Daoy (cell line): Measurements from ENCODE around the gene PACSIN2. TPM values are rescaled to one million over a fixed set of nuclear protein-coding genes. Genes with fewer than 3 reads are reported as not detected.

Experiments
- DNase-seq: peaks from one replicate; pipeline ENCODE4 v3.0.0-alpha.2; 2015; ENCODE audit warnings: low read depth
- total RNA-seq: library from RNA; depleted of rRNA; stranded (reverse); fragments of >200 nt; shearing (Covaris generic); gene quantifications from 2 replicates; pipeline ENCODE4 v1.2.3, GENCODE V29; 2014

Gene PACSIN2
- total RNA-seq, 1 experiment from 2014 or later = 47.0 TPM

DNA sequence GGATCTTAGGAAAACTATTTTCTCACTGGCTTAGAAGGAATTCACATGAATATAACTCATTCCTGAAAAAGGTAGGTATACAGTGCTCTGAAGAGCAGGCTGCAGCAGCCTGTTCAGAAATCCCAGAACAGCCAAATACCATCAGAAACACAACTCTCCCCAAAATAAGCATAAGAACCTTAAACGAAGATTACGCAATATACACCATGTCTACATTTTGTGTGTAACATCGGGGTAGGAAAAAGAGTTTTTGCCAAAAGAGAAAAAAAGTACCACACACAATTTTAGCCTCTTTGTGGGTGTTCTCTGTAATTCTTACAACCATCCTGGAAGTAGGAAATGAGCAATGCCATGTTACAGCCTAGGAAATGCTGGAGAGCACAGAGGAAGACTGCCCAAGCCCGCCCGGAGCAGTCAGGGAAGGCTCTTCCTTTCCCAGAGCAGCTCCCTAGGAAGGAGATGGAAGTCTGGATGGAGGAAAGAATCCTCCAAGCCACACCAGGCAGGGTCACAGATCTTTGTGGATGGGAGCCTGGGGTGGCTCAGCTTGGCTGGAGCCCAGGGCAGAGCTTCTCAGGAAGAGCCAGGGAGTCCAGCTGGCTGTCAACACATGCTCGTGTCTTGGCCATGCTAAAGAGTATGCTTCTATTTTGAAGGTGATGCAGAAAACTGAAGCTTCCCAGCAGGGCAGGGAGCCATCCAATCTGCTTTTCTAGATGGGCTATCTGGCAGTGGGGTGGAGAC is 108.2 kb downstream of the PACSIN2 start:
- no peak for DNase-seq

DNA sequence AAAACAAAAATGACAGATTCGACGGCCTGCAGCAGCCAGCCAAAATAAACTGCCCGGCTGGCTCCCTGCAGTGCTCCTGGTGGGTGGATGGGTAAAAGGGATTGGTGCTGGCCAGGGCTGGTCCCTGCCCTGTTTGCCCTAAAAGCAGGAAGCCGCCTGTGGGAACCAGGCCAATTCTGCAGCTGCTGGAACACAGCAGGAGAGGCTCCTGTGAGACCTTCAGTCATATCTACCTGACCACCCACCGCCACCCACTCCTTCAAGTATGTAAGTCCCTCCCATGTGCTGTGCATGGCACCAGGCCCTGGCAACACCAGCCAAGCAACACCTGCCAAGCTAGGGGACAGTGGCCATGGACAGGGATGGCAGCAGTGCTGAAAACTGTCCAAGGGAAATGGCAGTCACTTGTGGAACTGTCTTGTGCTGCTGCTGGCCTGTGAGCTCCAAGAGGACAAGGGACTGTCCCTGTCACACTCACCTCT is 109.2 kb downstream of the PACSIN2 start:
- DNase-seq = peak; percentile 32

DNA sequence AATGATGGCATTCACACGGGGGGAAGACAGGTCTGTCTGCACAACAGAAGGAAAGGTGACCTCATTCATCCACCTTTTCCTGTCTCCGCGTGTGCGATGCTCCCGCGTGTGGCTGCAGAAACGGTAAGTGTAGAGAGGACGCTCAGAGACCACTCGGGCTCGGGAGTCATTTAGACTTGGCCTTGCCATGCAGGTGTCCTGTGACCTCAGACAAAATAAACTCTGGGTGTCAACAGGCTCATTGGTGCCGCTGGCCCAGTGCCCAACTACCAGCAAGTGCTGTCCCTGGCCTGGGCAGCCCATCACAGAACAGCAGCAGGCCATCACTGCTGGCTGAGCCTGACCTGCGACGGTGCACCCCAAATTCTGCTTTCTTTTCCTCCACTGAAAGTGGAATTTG is 109.7 kb downstream of the PACSIN2 start:
- no peak for DNase-seq

- no peak for DNase-seq
Measured at GRCh38 chr22:42904050-42904449, 110.9 kb downstream of the PACSIN2 start.

GRCh38 chr22:42902875-42903510 is 112.0 kb downstream of the PACSIN2 start:
- DNase-seq = no peak

- no peak for DNase-seq
Measured at GRCh38 chr22:42901790-42902508, 113.0 kb downstream of the PACSIN2 start.

- no peak for DNase-seq
Measured at GRCh38 chr22:42897960-42898359, 117.0 kb downstream of the PACSIN2 start.

- DNase-seq = no peak
Measured at GRCh38 chr22:42895541-42895981, 119.4 kb downstream of the PACSIN2 start.

DNA sequence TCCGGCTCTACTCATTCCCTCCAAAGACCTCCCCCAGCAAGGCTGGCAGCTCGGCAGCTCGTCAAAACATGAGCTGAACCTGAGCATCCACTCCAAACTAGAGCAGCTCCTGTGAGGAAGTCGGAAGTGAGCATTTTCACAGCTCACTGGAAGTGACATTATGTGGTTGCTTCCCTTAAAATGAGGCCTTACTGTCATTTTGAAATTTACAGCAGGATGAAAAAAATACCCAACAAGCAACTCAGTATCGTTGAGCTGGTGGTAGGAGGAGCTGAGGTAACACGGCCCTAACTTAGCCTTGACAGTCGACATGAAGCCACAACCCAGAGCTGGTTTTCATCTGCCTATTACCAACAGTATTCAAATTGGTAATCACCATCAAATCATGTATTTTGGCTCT is 119.9 kb downstream of the PACSIN2 start:
- DNase-seq = no peak

DNA sequence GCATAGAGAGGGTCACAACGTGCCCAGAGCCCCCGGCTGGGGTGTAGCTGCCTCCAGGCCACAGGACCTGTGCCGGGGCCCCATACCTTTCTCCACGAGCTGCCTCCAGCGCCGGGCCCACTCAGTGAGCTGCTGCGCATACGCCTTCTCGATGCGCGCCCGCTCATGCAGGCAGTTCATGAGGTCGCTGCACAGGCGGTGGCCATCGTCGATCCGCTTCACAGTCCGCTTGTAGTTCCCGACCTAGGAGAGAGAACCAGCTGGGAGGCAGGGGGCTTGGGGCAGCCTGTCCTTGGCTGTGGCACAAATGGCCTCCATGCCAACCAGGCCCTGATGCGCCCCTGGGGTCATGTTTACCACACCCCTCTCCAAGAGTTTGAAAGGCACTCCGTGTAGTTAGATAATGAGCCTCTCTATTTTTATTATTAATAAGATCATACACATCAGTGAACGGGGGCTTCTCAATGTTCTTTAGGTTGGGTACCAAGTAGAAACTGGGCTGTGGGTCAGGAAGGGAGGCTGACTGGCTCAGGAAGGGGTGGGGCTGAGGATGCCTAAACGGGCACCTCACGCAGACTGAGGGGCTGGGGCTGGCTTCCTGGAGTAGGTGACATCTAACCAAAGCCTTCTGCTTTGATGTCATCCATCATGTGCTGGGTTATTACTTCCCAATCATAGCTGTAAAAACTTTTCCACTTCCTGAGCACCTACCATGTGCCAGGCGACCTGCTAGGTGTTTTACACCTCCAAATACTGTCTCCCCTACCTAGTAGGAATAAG is 121.4 kb downstream of the PACSIN2 start:
- no peak for DNase-seq

DNA sequence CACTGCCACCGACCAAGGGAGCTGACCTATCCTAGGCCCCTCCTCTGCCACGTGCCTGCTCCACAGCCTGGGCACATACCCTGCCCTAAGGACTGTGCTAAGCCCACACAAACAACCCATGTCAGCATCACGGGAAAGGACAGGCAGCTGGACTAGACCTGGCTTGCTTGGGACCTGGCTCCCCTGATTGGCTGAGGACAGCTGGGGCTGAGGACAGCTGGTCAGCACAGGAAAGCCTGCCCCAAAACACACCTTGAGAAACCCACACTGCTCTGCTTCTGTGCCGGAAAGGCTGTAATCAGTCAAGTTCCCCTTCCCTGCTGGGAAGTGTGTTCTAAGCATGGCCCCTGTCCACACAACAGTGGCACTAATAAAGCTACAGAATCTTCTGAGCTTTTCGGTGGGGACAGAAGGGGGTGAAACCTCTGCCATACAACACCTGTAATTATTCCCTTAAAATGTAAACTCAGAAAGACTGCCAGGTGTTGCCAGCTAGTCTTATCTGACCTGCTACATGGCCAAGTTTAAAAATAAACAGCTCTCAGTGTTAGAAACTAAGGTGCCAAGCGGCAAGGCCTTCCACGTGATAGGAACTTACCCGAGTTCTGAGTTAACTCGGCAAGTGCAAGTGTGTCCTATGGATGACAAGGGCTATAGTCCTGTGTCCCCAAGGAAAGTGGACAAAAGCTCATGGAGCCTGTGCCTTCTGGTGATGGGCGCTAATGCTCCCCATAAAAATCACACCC is 122.2 kb downstream of the PACSIN2 start:
- DNase-seq = no peak

GRCh38 chr22:42892156-42892555 is 122.8 kb downstream of the PACSIN2 start:
- no peak for DNase-seq

DNA sequence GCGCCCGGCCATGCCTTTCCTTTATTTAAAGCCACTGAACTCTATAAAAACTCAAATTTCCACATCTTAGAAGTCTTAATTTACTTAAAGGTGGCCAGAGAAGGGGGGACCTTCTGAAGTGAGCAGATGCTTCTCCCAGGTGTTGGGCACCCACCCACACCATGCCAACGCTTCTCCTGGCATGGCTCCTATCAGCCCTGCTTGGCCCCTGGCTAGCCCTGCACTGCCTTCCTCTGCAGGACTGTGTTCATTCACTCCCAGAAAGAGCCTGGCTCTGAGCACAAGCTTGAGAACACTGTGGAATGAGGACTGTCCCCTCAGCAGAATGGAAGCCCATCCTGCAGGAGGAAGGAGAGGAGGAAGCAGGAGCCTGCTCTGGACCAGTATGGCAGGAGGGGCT is 123.3 kb downstream of the PACSIN2 start:
- no peak for DNase-seq

DNA sequence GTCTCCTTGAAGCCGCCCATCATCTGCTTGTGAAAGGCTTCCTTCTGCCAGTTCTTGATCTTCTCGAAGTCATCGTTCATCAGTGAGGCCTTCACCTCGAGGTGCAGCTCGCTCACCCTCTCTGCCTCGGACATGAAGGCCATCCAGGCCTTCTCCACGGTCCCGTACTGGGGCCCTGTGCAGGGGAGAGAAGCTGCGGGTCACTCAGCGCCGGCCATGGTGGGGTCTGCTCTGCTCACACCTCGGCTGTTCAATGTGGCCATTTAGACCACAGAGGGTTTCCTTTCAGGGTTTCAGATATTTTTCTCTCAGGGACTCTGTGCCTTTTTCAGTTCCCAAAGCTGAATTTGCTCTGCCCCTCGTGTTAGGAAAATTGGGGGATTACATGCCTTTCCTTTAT is 123.9 kb downstream of the PACSIN2 start:
- DNase-seq = no peak

DNA sequence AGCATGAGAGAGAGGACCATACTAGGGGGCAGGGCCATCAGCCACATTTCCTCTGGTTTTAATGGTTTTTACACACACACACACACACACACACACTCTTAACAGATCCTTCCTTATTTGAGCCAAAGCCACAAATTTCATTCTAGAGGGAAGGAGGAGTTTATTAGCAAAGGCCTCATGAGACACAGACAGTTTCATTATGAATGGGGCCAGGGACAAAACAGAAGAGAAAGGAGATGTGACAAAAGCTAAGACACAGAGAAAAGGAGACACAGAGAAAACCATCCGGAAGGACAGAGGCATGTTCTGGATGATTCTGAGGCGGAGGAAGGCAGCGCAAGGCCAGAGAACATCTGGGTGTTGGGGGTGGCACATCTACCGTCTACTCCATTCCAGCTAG is 125.6 kb downstream of the PACSIN2 start:
- DNase-seq = no peak

DNA sequence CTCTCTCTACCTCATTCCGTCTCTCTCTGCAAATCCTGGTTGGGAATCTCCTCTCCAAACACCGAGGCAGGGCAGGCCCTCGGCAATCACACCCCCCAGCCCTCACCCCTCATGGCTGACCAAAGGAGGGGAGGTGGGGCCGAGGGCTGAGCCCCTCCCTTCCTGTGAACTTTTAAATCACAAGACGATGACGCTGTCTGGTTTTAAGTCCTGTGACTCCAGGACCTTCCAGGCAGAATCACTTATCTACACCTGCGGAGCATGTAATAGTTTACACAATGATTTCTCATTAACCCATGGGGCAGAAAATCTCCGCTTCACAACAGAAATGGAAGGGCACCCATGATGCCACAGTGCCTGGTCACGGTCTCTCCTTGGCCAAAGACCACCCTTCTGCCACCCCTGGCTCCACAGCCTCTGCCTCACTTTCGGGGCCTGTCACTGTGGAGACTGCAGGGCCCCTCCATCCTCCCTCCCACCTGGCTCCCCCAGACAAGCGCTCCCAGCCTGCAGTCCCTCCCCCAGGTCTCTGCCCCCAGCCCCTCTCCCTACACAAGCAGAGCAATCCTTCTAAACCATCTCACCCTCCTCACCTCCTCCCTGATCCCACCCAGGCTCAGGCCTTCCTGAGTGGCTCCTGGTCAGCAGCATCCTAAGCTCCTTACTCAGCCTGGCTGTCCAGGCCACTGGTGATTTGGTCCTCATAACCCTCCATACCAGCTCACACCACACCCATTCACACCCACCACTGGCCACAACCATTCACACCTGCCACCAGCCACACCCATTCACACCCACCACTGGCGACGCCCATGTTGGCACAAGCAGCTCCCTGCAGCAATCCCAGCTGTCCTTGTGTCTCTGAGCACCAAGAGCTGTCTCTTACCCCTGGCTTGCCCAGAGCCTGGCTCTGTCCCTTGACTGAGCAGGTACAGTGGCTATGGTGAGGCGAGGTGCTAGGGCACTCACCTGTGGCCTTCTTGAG is 127.1 kb downstream of the PACSIN2 start:
- no peak for DNase-seq

GRCh38 chr22:42887120-42887519 is 127.8 kb downstream of the PACSIN2 start:
- DNase-seq = no peak

GRCh38 chr22:42885446-42885845 is 129.5 kb downstream of the PACSIN2 start:
- no peak for DNase-seq

GRCh38 chr22:42884616-42885375 is 130.2 kb downstream of the PACSIN2 start:
- DNase-seq = no peak
